GM18505 (cell line): ENCODE data around the gene LRIG2.
"Not testable (repeated sequence)": the region's sequence is repeated elsewhere in the genome, so short reads cannot be mapped to it uniquely, and the experiment has no call there.

ENCODE experiments used
- ATAC-seq: cut with Tn5 transposase; IDR thresholded peaks from one replicate; pipeline ENCODE4 v1.9.1; 2021; ENCODE audit not compliant: unreplicated experiment
- POLR2A ChIP-seq: IDR thresholded peaks from 4 replicates; pipeline ENCODE4 v1.6.1; 2011; ENCODE audit warnings: borderline replicate concordance; ENCODE audit not compliant: insufficient read depth, insufficient read length; ENCODE audit errors: extremely low read depth

LRIG2 gene

GRCh38 chr1:113072757-113073478, at the start of gene LRIG2:
Gene LRIG2, plus strand, starts transcription at chr1:113073198. Its CDS starts 209 bp downstream, at chr1:113073407.
- peak; percentile 95 for ATAC-seq
- peak; percentile 94 for TF ChIP-seq POLR2A

- ATAC-seq, result not testable (repeated sequence)
These were observed 49.7 kb upstream of the LRIG2 start for GRCh38 chr1:113023316-113023715.

GRCh38 chr1:113027007-113027406, 46.0 kb upstream of the LRIG2 start:
- no peak for TF ChIP-seq POLR2A
- no peak for ATAC-seq

- no peak for ATAC-seq
These were observed 45.5 kb upstream of the LRIG2 start for GRCh38 chr1:113027449-113027848.

GRCh38 chr1:113029822-113030221, 43.2 kb upstream of the LRIG2 start:
- ATAC-seq, result no peak

More at GRCh38 chr1:113027449-113027848, 45.5 kb upstream of the LRIG2 start:
- TF ChIP-seq POLR2A, result no peak

GRCh38 chr1:113031171-113031933, 41.6 kb upstream of the LRIG2 start:
- TF ChIP-seq POLR2A, result no peak
- ATAC-seq, result peak; percentile 56

More at GRCh38 chr1:113029822-113030221, 43.2 kb upstream of the LRIG2 start:
- no peak for TF ChIP-seq POLR2A

- TF ChIP-seq POLR2A, result no peak
- ATAC-seq, result no peak
These were observed 37.9 kb upstream of the LRIG2 start for GRCh38 chr1:113035086-113035485.

GRCh38 chr1:113036639-113037321, 36.2 kb upstream of the LRIG2 start:
- TF ChIP-seq POLR2A, result no peak
- ATAC-seq, result no peak

GRCh38 chr1:113040041-113040440, 33.0 kb upstream of the LRIG2 start:
- no peak for TF ChIP-seq POLR2A
- ATAC-seq, result no peak

- TF ChIP-seq POLR2A, result no peak
These were observed 32.1 kb upstream of the LRIG2 start for GRCh38 chr1:113040718-113041412.

GRCh38 chr1:113041569-113042284, 31.3 kb upstream of the LRIG2 start:
- no peak for ATAC-seq
- TF ChIP-seq POLR2A, result no peak

More at GRCh38 chr1:113040718-113041412, 32.1 kb upstream of the LRIG2 start:
- no peak for ATAC-seq
